H1 (cell line): Measurements from ENCODE around the gene PDE3A. TPM values are rescaled to one million over a fixed set of nuclear protein-coding genes. Genes with fewer than 3 reads are reported as not detected.

Source experiments
- CTCF ChIA-PET: fragments of 300-600 bp; sonication (Branson Sonifier 250); formaldehyde crosslinking; loops from one replicate; lab custom pipeline; 2021; ENCODE audit not compliant: partially characterized antibody; lab: Charles Lee
- POLR2A ChIA-PET: fragments of 300-600 bp; sonication (Branson Sonifier 250); formaldehyde crosslinking; loops from one replicate; lab custom pipeline; 2021; ENCODE audit warnings: inconsistent platforms; ENCODE audit not compliant: partially characterized antibody; lab: Charles Lee
- DNase-seq, 2 experiments: peaks; one replicate each; pipeline versions ENCODE4 v3.0.0 to v3.0.0-alpha.2; 2010 to 2022; ENCODE audit warnings: low spot score in 2 of 2, low read depth in 1 of 2, mixed read lengths in 1 of 2
- FAIRE-seq: peaks from 2 replicates; lab custom pipeline; 2011; peaks lifted over from hg19 to GRCh38; lab: Jason Lieb, UNC
- H2AFZ ChIP-seq: 2 replicates; pipeline ENCODE4 v1.8.1; 2012; ENCODE audit warnings: low read length, inconsistent platforms
- H2AK5ac ChIP-seq: 2 replicates; pipeline ENCODE4 v1.6.1; 2013; ENCODE audit warnings: low read depth, low read length
- H2BK120ac ChIP-seq: replicated peaks from 2 replicates; pipeline ENCODE3; 2013; ENCODE audit warnings: low read depth, low read length, inconsistent platforms
- H2BK12ac ChIP-seq: 2 replicates; pipeline ENCODE4 v1.6.1; 2013; ENCODE audit warnings: low read depth, low read length
- H2BK15ac ChIP-seq: 2 replicates; pipeline ENCODE4 v1.6.1; 2013; ENCODE audit warnings: low read length
- H2BK20ac ChIP-seq: 2 replicates; pipeline ENCODE4 v1.6.1; 2013; ENCODE audit warnings: low read length
- H2BK5ac ChIP-seq: 2 replicates; pipeline ENCODE4 v1.6.1; 2013; ENCODE audit warnings: low read depth, low read length
- H3K14ac ChIP-seq: 2 replicates; pipeline ENCODE4 v1.6.1; 2013; ENCODE audit warnings: inconsistent platforms; ENCODE audit not compliant: insufficient read length
- H3K18ac ChIP-seq: 2 replicates; pipeline ENCODE4 v1.6.1; 2013; ENCODE audit warnings: low read length; ENCODE audit errors: extremely low read depth
- H3K23ac ChIP-seq: 2 replicates; pipeline ENCODE4 v1.6.1; 2013; ENCODE audit warnings: inconsistent platforms; ENCODE audit not compliant: insufficient read length
- H3K23me2 ChIP-seq: 2 replicates; pipeline ENCODE4 v1.6.1; 2013; ENCODE audit warnings: low read depth, low read length
- H3K27ac ChIP-seq: 2 replicates; pipeline ENCODE4 v1.6.1; 2011; ENCODE audit warnings: low read depth, low read length, inconsistent platforms
- H3K27me3 ChIP-seq, 4 experiments: replicated peaks in 1 of 4; 1 replicate in 1 of 4; 2 replicates in 3 of 4; pipeline versions ENCODE4 v1.6.1 to v1.8.1; 2011 to 2013; ENCODE audit warnings: low read length in 3 of 4, mild to moderate bottlenecking in 3 of 4, inconsistent platforms in 2 of 4, mixed read lengths in 2 of 4, moderate library complexity in 1 of 4; ENCODE audit not compliant: control insufficient read depth in 3 of 4, insufficient read depth in 3 of 4; ENCODE audit errors: extremely low read depth in 1 of 4
- H3K36me3 ChIP-seq, 4 experiments: 2 replicates each; pipeline versions ENCODE4 v1.6.1 to v1.8.1; 2011 to 2013; ENCODE audit warnings: mild to moderate bottlenecking in 4 of 4, low read length in 3 of 4, moderate library complexity in 2 of 4, control low read depth in 1 of 4, inconsistent platforms in 1 of 4; ENCODE audit not compliant: insufficient read depth in 4 of 4, control insufficient read depth in 2 of 4
- H3K4ac ChIP-seq: replicated peaks from 2 replicates; pipeline ENCODE3; 2013; ENCODE audit warnings: low read length, low read depth, mixed read lengths, inconsistent platforms; ENCODE audit not compliant: insufficient read length
- H3K4me1 ChIP-seq, 4 experiments: replicated peaks in 1 of 4; 1 replicate in 1 of 4; 2 replicates in 3 of 4; pipeline versions ENCODE4 v1.6.1 to v1.8.1; 2011 to 2013; ENCODE audit warnings: low read length in 3 of 4, inconsistent platforms in 2 of 4, mixed read lengths in 1 of 4; ENCODE audit not compliant: insufficient read depth in 4 of 4, control insufficient read depth in 3 of 4
- H3K4me2 ChIP-seq, 2 experiments: 2 replicates each; pipeline versions ENCODE4 v1.6.1 to v1.8.1; 2011 to 2013; ENCODE audit warnings: low read depth in 2 of 2, low read length in 2 of 2, control low read depth in 1 of 2, inconsistent platforms in 1 of 2, mild to moderate bottlenecking in 1 of 2; ENCODE audit not compliant: insufficient read depth in 1 of 2
- H3K4me3 ChIP-seq, 4 experiments: fragments of 200-600, 300-600 bp in 1 of 4; sonication (generic), shearing (Covaris generic), sonication (Bioruptor Twin) in 1 of 4; 2 replicates each; pipeline versions ENCODE4 v1.5.1 to v1.8.1; 2011 to 2016; ENCODE audit warnings: low read length in 4 of 4, low read depth in 3 of 4, control low read depth in 2 of 4, inconsistent platforms in 2 of 4, mild to moderate bottlenecking in 2 of 4, mixed read lengths in 1 of 4, moderate library complexity in 1 of 4; ENCODE audit not compliant: insufficient read depth in 2 of 4; ENCODE audit errors: extremely low read depth in 1 of 4
- H3K56ac ChIP-seq: replicated peaks from 2 replicates; pipeline ENCODE3; 2013; ENCODE audit warnings: low read depth, mild to moderate bottlenecking, mixed read lengths, low read length, inconsistent platforms; ENCODE audit not compliant: insufficient read length
- H3K79me1 ChIP-seq: 2 replicates; pipeline ENCODE4 v1.6.1; 2013; ENCODE audit warnings: low read depth, low read length, control low read depth
- H3K79me2 ChIP-seq, 2 experiments: 2 replicates each; pipeline versions ENCODE4 v1.6.1 to v1.8.1; 2012 to 2013; ENCODE audit warnings: low read length in 2 of 2, mild to moderate bottlenecking in 2 of 2, inconsistent platforms in 1 of 2; ENCODE audit not compliant: insufficient read depth in 2 of 2, control insufficient read depth in 1 of 2
- H3K9ac ChIP-seq, 4 experiments: replicated peaks in 1 of 4; 1 replicate in 1 of 4; 2 replicates in 3 of 4; pipeline versions ENCODE4 v1.6.1 to v1.8.1; 2011 to 2013; ENCODE audit warnings: low read depth in 3 of 4, low read length in 3 of 4, control low read depth in 2 of 4, mild to moderate bottlenecking in 2 of 4, moderate library complexity in 2 of 4, inconsistent platforms in 1 of 4; ENCODE audit errors: extremely low read depth in 1 of 4
- H3K9me3 ChIP-seq, 2 experiments: 2 replicates each; pipeline versions ENCODE4 v1.6.1 to v1.8.1; 2012 to 2013; ENCODE audit warnings: mild to moderate bottlenecking in 2 of 2, moderate library complexity in 2 of 2, control low read depth in 1 of 2, inconsistent platforms in 1 of 2, low read depth in 1 of 2, low read length in 1 of 2, mixed read lengths in 1 of 2; ENCODE audit not compliant: insufficient read depth in 2 of 2
- H4K20me1 ChIP-seq, 2 experiments: replicated peaks in 1 of 2; 2 replicates each; pipeline versions ENCODE3 to v1.8.1; 2011 to 2013; ENCODE audit warnings: inconsistent platforms in 2 of 2, low read length in 2 of 2, mild to moderate bottlenecking in 1 of 2; ENCODE audit not compliant: insufficient read depth in 2 of 2, control insufficient read depth in 1 of 2
- H4K5ac ChIP-seq: 2 replicates; pipeline ENCODE4 v1.6.1; 2013; ENCODE audit warnings: low read length, low read depth, mixed read lengths, inconsistent platforms; ENCODE audit not compliant: insufficient read length
- H4K8ac ChIP-seq: 2 replicates; pipeline ENCODE4 v1.8.0; 2013; ENCODE audit warnings: mild to moderate bottlenecking, moderate library complexity, low read length, inconsistent platforms; ENCODE audit not compliant: insufficient read depth; ENCODE audit errors: extremely low read depth
- H4K91ac ChIP-seq: replicated peaks from 2 replicates; pipeline ENCODE3; 2013; ENCODE audit warnings: low read length, mixed read lengths, inconsistent platforms; ENCODE audit not compliant: insufficient read length
- CBX5 ChIP-seq: fragments of 300-800, 300-1000 bp; sonication (generic); IDR thresholded peaks from 2 replicates; pipeline ENCODE4 v1.7.1; 2016; ENCODE audit warnings: antibody characterized with exemption, low read length, low read depth
- FOSL1 ChIP-seq: IDR thresholded peaks from 2 replicates; pipeline ENCODE4 v1.6.1; 2011; ENCODE audit warnings: mild to moderate bottlenecking, low read depth, low read length, moderate library complexity; ENCODE audit not compliant: insufficient read depth
- GABPA ChIP-seq: IDR thresholded peaks from 2 replicates; pipeline ENCODE4 v1.6.1; 2011; ENCODE audit warnings: mild to moderate bottlenecking, low read length, moderate library complexity, borderline replicate concordance; ENCODE audit not compliant: insufficient read depth
- JUND ChIP-seq: IDR thresholded peaks from 2 replicates; pipeline ENCODE4 v1.6.1; 2011; ENCODE audit warnings: mild to moderate bottlenecking, improper control_type of control experiment, low read length
- NANOG ChIP-seq: IDR thresholded peaks from 2 replicates; pipeline ENCODE4 v1.6.1; 2011; ENCODE audit warnings: low read length, low read depth, mild to moderate bottlenecking, inconsistent platforms; ENCODE audit not compliant: insufficient read depth, poor library complexity, severe bottlenecking
- PHF8 ChIP-seq: fragments of 200-600 bp; sonication (generic); conservative IDR thresholded peaks from 2 replicates; pipeline ENCODE4 v1.7.1; 2012; ENCODE audit warnings: low read depth, mild to moderate bottlenecking, inconsistent platforms, low read length, moderate library complexity
- SAP30 ChIP-seq: fragments of 300-600 bp; sonication (generic); IDR thresholded peaks from 2 replicates; pipeline ENCODE4 v1.7.1; 2012; ENCODE audit warnings: low read length, moderate library complexity, mild to moderate bottlenecking, inconsistent platforms; ENCODE audit not compliant: insufficient read depth, insufficient replicate concordance
- SIN3A ChIP-seq, 2 experiments: IDR thresholded peaks in 1 of 2; conservative IDR thresholded peaks in 1 of 2; 2 replicates each; pipeline ENCODE4 v1.6.1; 2011 to 2012; ENCODE audit warnings: low read length in 2 of 2, improper control_type of control experiment in 1 of 2, low read depth in 1 of 2, mild to moderate bottlenecking in 1 of 2
- SP1 ChIP-seq: IDR thresholded peaks from 2 replicates; pipeline ENCODE4 v1.6.1; 2011; ENCODE audit warnings: low read depth, low read length
- TAF7 ChIP-seq: optimal IDR thresholded peaks from 2 replicates; pipeline ENCODE3; 2011; ENCODE audit warnings: low read depth, mild to moderate bottlenecking, inconsistent platforms, low read length, moderate library complexity, borderline replicate concordance
- ZNF274 ChIP-seq: IDR thresholded peaks from 2 replicates; pipeline ENCODE4 v1.7.0; 2012; ENCODE audit warnings: low read length, borderline replicate concordance; ENCODE audit errors: extremely low read depth
- whole genome bisulfite sequencing, 2 experiments: shearing (Covaris generic) in 1 of 2; methylation state at CpG; one replicate each; pipeline versions ENCODE4 v1.1.6 to v1.1.7; 2013 to 2015; ENCODE audit warnings: low lambda C conversion rate in 2 of 2, mixed read lengths in 2 of 2, inconsistent platforms in 1 of 2, low coverage in 1 of 2, missing lambda C conversion rate in 1 of 2; ENCODE audit not compliant: insufficient replicate concordance in 2 of 2, insufficient coverage in 1 of 2, insufficient read length in 1 of 2; ENCODE audit errors: extremely low coverage in 1 of 2, missing lambda C conversion rate in 1 of 2; 5-methylcytosine and 5-hydroxymethylcytosine counted together
- polyA plus RNA-seq, 7 experiments: library from polyadenylated mRNA; depleted of rRNA in 3 of 7; stranded (reverse) in 5 of 7; unstranded in 2 of 7; fragments of >200 nt in 5 of 7; fragments of 200-250 nt in 2 of 7; gene quantifications; 1 replicate in 5 of 7; 2 replicates in 1 of 7; 4 replicates in 1 of 7; pipeline versions ENCODE4 v1.2.1 to v1.2.3, GENCODE V29; 2011 to 2013; ENCODE audit warnings: missing spikeins in 2 of 7, mixed read lengths in 2 of 7
- total RNA-seq: library from RNA; stranded (reverse); fragmentation: NEBNext Ultra II Directional; extraction: Animal tissue kit (Norgen Biotek cat#: 25700); gene quantifications from 2 replicates; pipeline ENCODE4 v1.2.1, GENCODE V29; 2021
- TF ChIP-seq, protein P1 (sequence below): IDR thresholded peaks from 2 replicates; pipeline ENCODE4 v1.6.1; 2011; ENCODE audit warnings: low read length, improper control_type of control experiment

PDE3A gene
- total and polyA plus RNA-seq, 2 of the 8 experiments (the other 6 are each of a cell fraction or from before 2014, with no cell fraction given) = 1.4 to 3.4 TPM

- no peak for FAIRE-seq
Observed at GRCh38 chr12:20476551-20476950, 108.2 kb downstream of the PDE3A start.

More at GRCh38 chr12:20476551-20476950, 108.2 kb downstream of the PDE3A start:
- Histone ChIP-seq H4K20me1 (no peaks in the 10 kb centered on the region), H3K9ac (no peak overlapping the region), H3K23ac (no peak overlapping the region), H2BK5ac (no peak overlapping the region), H2AK5ac (no peak overlapping the region), H4K5ac (no peak overlapping the region), H3K79me1 (no peaks in the 10 kb centered on the region), H2BK15ac (no peak overlapping the region), H3K27me3 (no peaks in the 10 kb centered on the region), H4K8ac (no peak overlapping the region)
- POLR2A ChIA-PET = no interaction called here
- DNase-seq = no peak
- TF ChIP-seq TAF7 (no peak), ZNF274 (no peak), JUND (no peak), PHF8 (no peak), CBX5 (no peak), SIN3A (conservative IDR thresholded peaks at IDR 0.05 in 1 of 2, IDR thresholded peaks at IDR 0.05 in 1 of 2; ENCODE audit: low read depth in 1 of 2, low read length in 2 of 2) (no peak), FOSL1 (no peak), NANOG (no peak), GABPA (no peak), SP1 (no peak), SAP30 (no peak)
- TF ChIP-seq, protein P1, sequence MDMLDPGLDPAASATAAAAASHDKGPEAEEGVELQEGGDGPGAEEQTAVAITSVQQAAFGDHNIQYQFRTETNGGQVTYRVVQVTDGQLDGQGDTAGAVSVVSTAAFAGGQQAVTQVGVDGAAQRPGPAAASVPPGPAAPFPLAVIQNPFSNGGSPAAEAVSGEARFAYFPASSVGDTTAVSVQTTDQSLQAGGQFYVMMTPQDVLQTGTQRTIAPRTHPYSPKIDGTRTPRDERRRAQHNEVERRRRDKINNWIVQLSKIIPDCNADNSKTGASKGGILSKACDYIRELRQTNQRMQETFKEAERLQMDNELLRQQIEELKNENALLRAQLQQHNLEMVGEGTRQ = no peak
- TF ChIP-seq, all 59 proteins: peak for 0
- Histone ChIP-seq H3K4me3 (no peak overlapping the region), H3K18ac (no peak overlapping the region), H3K27ac (no peak overlapping the region), H3K4me2 (no peak overlapping the region), H3K4ac (no peak overlapping the region), H4K91ac (no peak overlapping the region), H2BK20ac (no peak overlapping the region), H3K9me3 (peaks cover 0 to 5% of the 10 kb centered on the region in 2 experiments), H3K23me2 (no peaks in the 10 kb centered on the region), H3K4me1 (no peaks in the 10 kb centered on the region), H2BK12ac (no peak overlapping the region), H2AFZ (no peak overlapping the region), H3K14ac (no peak overlapping the region), H3K36me3 (no peaks in the 10 kb centered on the region), H2BK120ac (no peak overlapping the region), H3K79me2 (no peaks in the 10 kb centered on the region), H3K56ac (no peak overlapping the region)
- CTCF ChIA-PET = no interaction called here
- WGBS, 2 experiments = 91% methylated on average over 2 of the region's 2 CpGs; no CpG with 5 or more reads in 1 of the 2 experiments
